AG08395 (cell line): ENCODE measurements around the gene SKP2.
A peak's percentile ranks its signal among the peaks of the same experiment; 100 is the strongest.

Experiments
- DNase-seq: peaks from one replicate; pipeline ENCODE4 v3.0.0; 2012; ENCODE audit warnings: mixed read lengths, low spot score

SKP2 gene

GRCh38 chr5:36200513-36200912 lies 48.6 kb downstream of the SKP2 start:
- no peak for DNase-seq

GRCh38 chr5:36202521-36202961 lies 50.6 kb downstream of the SKP2 start:
- DNase-seq: peak; percentile 18

GRCh38 chr5:36205329-36205728 lies 53.4 kb downstream of the SKP2 start:
- no peak for DNase-seq

GRCh38 chr5:36206913-36207312 lies 55.0 kb downstream of the SKP2 start:
- no peak for DNase-seq

GRCh38 chr5:36208786-36209185 lies 56.9 kb downstream of the SKP2 start:
- DNase-seq: no peak

GRCh38 chr5:36209664-36210063 lies 57.8 kb downstream of the SKP2 start:
- no peak for DNase-seq

- no peak for DNase-seq
Observed at GRCh38 chr5:36214436-36214835, 62.5 kb downstream of the SKP2 start.

- no peak for DNase-seq
Observed at GRCh38 chr5:36215910-36216309, 64.0 kb downstream of the SKP2 start.

GRCh38 chr5:36217567-36217966 lies 65.7 kb downstream of the SKP2 start:
- no peak for DNase-seq

GRCh38 chr5:36217988-36218387 lies 66.1 kb downstream of the SKP2 start:
- no peak for DNase-seq

- DNase-seq: no peak
Observed at GRCh38 chr5:36222620-36223019, 70.7 kb downstream of the SKP2 start.

- no peak for DNase-seq
Observed at GRCh38 chr5:36227046-36227445, 75.1 kb downstream of the SKP2 start.

- DNase-seq: no peak
Observed at GRCh38 chr5:36228505-36228904, 76.6 kb downstream of the SKP2 start.

GRCh38 chr5:36230151-36230790 lies 78.4 kb downstream of the SKP2 start:
- DNase-seq: no peak

- DNase-seq: no peak
Observed at GRCh38 chr5:36232533-36232932, 80.6 kb downstream of the SKP2 start.
